ENCODE measurements around the gene CNTLN. TPM values are rescaled to one million over a fixed set of nuclear protein-coding genes. Genes with fewer than 3 reads are reported as not detected.

CNTLN gene
- total and polyA plus RNA-seq, 2 donors (not counting 1 experiment from before 2014, with no cell fraction given) = 9.1 to 13.0 TPM

DNA sequence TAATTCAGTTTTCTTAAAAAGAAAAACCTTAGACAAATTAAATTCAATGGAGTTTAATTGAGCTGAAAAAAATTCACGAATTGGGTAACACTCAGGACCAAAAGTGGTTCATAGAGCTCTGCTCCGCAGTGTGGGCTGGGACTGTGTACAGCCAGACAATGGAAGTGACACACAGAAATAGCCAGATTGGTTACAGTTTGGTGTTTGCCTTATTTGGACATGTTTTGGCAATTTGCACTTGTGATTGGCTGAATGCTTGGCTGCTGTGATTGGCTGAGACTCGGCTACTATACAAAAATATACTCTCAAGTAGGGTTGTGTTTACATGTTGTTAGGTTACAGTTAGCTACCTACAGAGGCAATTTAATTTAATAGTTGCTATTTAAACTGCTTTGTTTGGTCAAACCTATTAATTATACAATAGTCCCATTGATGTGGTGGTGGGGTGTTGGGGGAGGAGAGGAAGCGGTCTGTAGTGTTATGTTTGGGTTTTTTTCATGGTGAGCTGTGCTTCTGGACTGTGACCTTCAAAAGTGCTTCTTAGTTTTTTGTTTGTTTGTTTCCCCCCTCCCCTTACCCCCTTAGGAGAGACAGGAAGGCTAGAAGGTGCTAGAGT lies 95.2 kb downstream of the CNTLN start:
- Histone ChIP-seq H3K79me2 (ENCODE audit: control insufficient read depth, insufficient read depth, low read length) (no peaks in the 10 kb centered on the region), H3K9ac (ENCODE audit: insufficient read depth, low read length) (no peak overlapping the region), H3K27ac (ENCODE audit: insufficient read depth, low read length) (no peak overlapping the region), H3K9me3 (ENCODE audit: control insufficient read depth, insufficient read depth, low read depth, low read length) (no peaks in the 10 kb centered on the region), H3K27me3 (ENCODE audit: control insufficient read depth, insufficient read depth, low read length) (no peaks in the 10 kb centered on the region), H3K4me1 (ENCODE audit: control insufficient read depth, extremely low read depth, insufficient read depth, low read length) (no peaks in the 10 kb centered on the region), H3K4me2 (ENCODE audit: extremely low read depth, insufficient read depth, low read length) (no peak overlapping the region), H2AFZ (ENCODE audit: low read length) (no peak overlapping the region), H3K4me3 (replicated peaks in 1 of 4; ENCODE audit: control extremely low read depth in 1 of 4, insufficient read depth in 1 of 4, low read depth in 3 of 4, low read length in 4 of 4) (no peak overlapping the region), H3K36me3 (ENCODE audit: control insufficient read depth, insufficient read depth, low read length) (no peaks in the 10 kb centered on the region), H4K20me1 (ENCODE audit: control insufficient read depth, extremely low read depth, insufficient read depth, low read length) (no peaks in the 10 kb centered on the region)
- no peak for DNase-seq (ENCODE audit: low read depth in 2 of 2)
- TF ChIP-seq, protein P1, sequence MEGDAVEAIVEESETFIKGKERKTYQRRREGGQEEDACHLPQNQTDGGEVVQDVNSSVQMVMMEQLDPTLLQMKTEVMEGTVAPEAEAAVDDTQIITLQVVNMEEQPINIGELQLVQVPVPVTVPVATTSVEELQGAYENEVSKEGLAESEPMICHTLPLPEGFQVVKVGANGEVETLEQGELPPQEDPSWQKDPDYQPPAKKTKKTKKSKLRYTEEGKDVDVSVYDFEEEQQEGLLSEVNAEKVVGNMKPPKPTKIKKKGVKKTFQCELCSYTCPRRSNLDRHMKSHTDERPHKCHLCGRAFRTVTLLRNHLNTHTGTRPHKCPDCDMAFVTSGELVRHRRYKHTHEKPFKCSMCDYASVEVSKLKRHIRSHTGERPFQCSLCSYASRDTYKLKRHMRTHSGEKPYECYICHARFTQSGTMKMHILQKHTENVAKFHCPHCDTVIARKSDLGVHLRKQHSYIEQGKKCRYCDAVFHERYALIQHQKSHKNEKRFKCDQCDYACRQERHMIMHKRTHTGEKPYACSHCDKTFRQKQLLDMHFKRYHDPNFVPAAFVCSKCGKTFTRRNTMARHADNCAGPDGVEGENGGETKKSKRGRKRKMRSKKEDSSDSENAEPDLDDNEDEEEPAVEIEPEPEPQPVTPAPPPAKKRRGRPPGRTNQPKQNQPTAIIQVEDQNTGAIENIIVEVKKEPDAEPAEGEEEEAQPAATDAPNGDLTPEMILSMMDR (conservative IDR thresholded peaks at IDR 0.05 in 1 of 2, IDR thresholded peaks at IDR 0.05 in 1 of 2; ENCODE audit: low read depth in 1 of 2, low read length in 2 of 2) = no peak
- TF ChIP-seq EZH2 (IDR thresholded peaks at IDR 0.05; ENCODE audit: low read length, missing control alignments) = no peak

DNA sequence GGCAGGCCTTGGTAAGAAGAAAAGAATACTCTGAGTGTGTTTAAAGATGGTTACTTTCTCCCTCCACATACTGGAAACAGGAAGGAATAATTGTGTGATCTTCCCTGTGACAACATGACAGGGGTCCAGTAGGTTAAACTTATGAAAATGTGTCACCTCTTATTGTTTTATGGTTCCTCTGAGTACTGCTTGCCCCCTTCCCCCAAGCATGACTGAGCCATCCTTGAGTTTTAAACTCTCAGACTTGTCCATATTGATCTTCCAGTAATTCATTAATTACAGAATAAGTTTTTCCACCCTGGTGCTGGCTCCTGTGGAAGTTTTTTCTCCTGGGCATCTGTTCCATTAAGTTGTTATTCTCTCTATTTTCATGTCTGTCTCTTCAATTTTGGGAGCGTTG lies 95.8 kb downstream of the CNTLN start:
- Histone ChIP-seq H3K4me1 (ENCODE audit: control insufficient read depth, extremely low read depth, insufficient read depth, low read length) (no peaks in the 10 kb centered on the region), H3K9ac (ENCODE audit: insufficient read depth, low read length) (no peak overlapping the region), H3K79me2 (ENCODE audit: control insufficient read depth, insufficient read depth, low read length) (no peaks in the 10 kb centered on the region), H2AFZ (ENCODE audit: low read length) (no peak overlapping the region), H4K20me1 (ENCODE audit: control insufficient read depth, extremely low read depth, insufficient read depth, low read length) (no peaks in the 10 kb centered on the region), H3K4me3 (replicated peaks in 1 of 4; ENCODE audit: control extremely low read depth in 1 of 4, insufficient read depth in 1 of 4, low read depth in 3 of 4, low read length in 4 of 4) (no peak overlapping the region), H3K27me3 (ENCODE audit: control insufficient read depth, insufficient read depth, low read length) (no peaks in the 10 kb centered on the region), H3K9me3 (ENCODE audit: control insufficient read depth, insufficient read depth, low read depth, low read length) (no peaks in the 10 kb centered on the region), H3K4me2 (ENCODE audit: extremely low read depth, insufficient read depth, low read length) (no peak overlapping the region), H3K27ac (ENCODE audit: insufficient read depth, low read length) (no peak overlapping the region), H3K36me3 (ENCODE audit: control insufficient read depth, insufficient read depth, low read length) (no peaks in the 10 kb centered on the region)
- TF ChIP-seq, protein P1 (conservative IDR thresholded peaks at IDR 0.05 in 1 of 2, IDR thresholded peaks at IDR 0.05 in 1 of 2; ENCODE audit: low read depth in 1 of 2, low read length in 2 of 2) = no peak
- no peak for TF ChIP-seq EZH2 (IDR thresholded peaks at IDR 0.05; ENCODE audit: low read length, missing control alignments)
- DNase-seq (ENCODE audit: low read depth in 2 of 2) = no peak

DNA sequence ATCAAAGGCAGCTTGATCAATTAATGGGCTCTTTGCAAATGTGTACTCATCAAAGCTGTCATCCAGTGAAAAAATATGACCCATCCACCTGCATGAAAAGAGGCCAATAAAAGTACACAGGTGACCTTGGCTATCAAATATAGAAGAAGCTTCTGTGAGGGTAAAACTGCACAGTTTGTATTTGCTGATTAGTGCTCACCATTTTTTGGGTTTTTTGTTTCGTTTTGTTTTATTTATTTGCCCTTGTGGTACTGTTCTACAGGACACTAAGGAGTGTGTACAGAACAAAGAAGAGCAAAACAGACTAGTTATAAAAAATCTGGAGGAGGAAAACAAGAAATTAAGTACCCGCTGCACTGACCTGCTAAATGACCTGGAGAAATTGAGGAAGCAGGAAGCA lies 101.3 kb downstream of the CNTLN start:
- no peak for TF ChIP-seq EZH2 (IDR thresholded peaks at IDR 0.05; ENCODE audit: low read length, missing control alignments)
- TF ChIP-seq, protein P1 (conservative IDR thresholded peaks at IDR 0.05 in 1 of 2, IDR thresholded peaks at IDR 0.05 in 1 of 2; ENCODE audit: low read depth in 1 of 2, low read length in 2 of 2) = no peak
- no peaks in the 10 kb centered on the region for H3K36me3 ChIP-seq (ENCODE audit: control insufficient read depth, insufficient read depth, low read length)
- no peaks in the 10 kb centered on the region for H3K4me1 ChIP-seq (ENCODE audit: control insufficient read depth, extremely low read depth, insufficient read depth, low read length)
- H3K27me3 ChIP-seq (ENCODE audit: control insufficient read depth, insufficient read depth, low read length) = no peaks in the 10 kb centered on the region
- no peak for DNase-seq (ENCODE audit: low read depth in 2 of 2)
- H3K9ac ChIP-seq (ENCODE audit: insufficient read depth, low read length) = no peak overlapping the region
- no peak overlapping the region for H2AFZ ChIP-seq (ENCODE audit: low read length)
- H3K27ac ChIP-seq (ENCODE audit: insufficient read depth, low read length) = no peak overlapping the region
- H3K4me2 ChIP-seq (ENCODE audit: extremely low read depth, insufficient read depth, low read length) = no peak overlapping the region
- H3K79me2 ChIP-seq (ENCODE audit: control insufficient read depth, insufficient read depth, low read length) = no peaks in the 10 kb centered on the region
- H3K4me3 ChIP-seq (replicated peaks in 1 of 4; ENCODE audit: control extremely low read depth in 1 of 4, insufficient read depth in 1 of 4, low read depth in 3 of 4, low read length in 4 of 4) = no peak overlapping the region
- no peaks in the 10 kb centered on the region for H4K20me1 ChIP-seq (ENCODE audit: control insufficient read depth, extremely low read depth, insufficient read depth, low read length)
- H3K9me3 ChIP-seq (ENCODE audit: control insufficient read depth, insufficient read depth, low read depth, low read length) = no peaks in the 10 kb centered on the region
